ENCODE measurements around the gene SNRPA1.

The SNRPA1 gene

GRCh38 chr15:101324524-101325177 lies 29.6 kb upstream of the SNRPA1 start:
- H3K9me3 Mint-ChIP-seq = no peaks in the 10 kb centered on the region
- no peak overlapping the region for H3K27ac Mint-ChIP-seq
- no peak overlapping the region for H3K4me3 Mint-ChIP-seq
- H3K4me1 Mint-ChIP-seq = peaks cover 11% of the 10 kb centered on the region
- ATAC-seq = no peak
- peaks cover 8% of the 10 kb centered on the region for H3K27me3 Mint-ChIP-seq
- DNase-seq = no peak
- no peaks in the 10 kb centered on the region for H3K36me3 Mint-ChIP-seq (ENCODE audit: low read depth)

GRCh38 chr15:101323793-101324523 lies 28.9 kb upstream of the SNRPA1 start:
- ATAC-seq (no peak), DNase-seq (no peak)
- Mint-ChIP-seq H3K27ac (no peak overlapping the region), H3K9me3 (no peaks in the 10 kb centered on the region), H3K36me3 (ENCODE audit: low read depth) (no peaks in the 10 kb centered on the region), H3K27me3 (peaks cover 8% of the 10 kb centered on the region), H3K4me1 (peaks cover 11% of the 10 kb centered on the region), H3K4me3 (no peak overlapping the region)

GRCh38 chr15:101322854-101323477 lies 27.9 kb upstream of the SNRPA1 start:
- Mint-ChIP-seq H3K4me1 (peaks cover 11% of the 10 kb centered on the region), H3K9me3 (no peaks in the 10 kb centered on the region), H3K4me3 (no peak overlapping the region), H3K27me3 (peaks cover 4% of the 10 kb centered on the region), H3K36me3 (ENCODE audit: low read depth) (no peaks in the 10 kb centered on the region), H3K27ac (no peak overlapping the region)
- peak; percentile 12 for ATAC-seq
- peak; percentile 11 for DNase-seq

GRCh38 chr15:101322016-101322695 lies 27.1 kb upstream of the SNRPA1 start:
- H3K27ac Mint-ChIP-seq = no peak overlapping the region
- ATAC-seq (no peak), DNase-seq (no peak)
- no peaks in the 10 kb centered on the region for H3K9me3 Mint-ChIP-seq
- no peak overlapping the region for H3K4me3 Mint-ChIP-seq
- H3K27me3 Mint-ChIP-seq = peaks cover 4% of the 10 kb centered on the region
- H3K36me3 Mint-ChIP-seq (ENCODE audit: low read depth) = no peaks in the 10 kb centered on the region
- H3K4me1 Mint-ChIP-seq = peaks cover 11% of the 10 kb centered on the region

- DNase-seq (peak; percentile 59), ATAC-seq (peak; percentile 78)
- Mint-ChIP-seq H3K9me3 (no peaks in the 10 kb centered on the region), H3K4me1 (peaks cover 11% of the 10 kb centered on the region), H3K27me3 (peaks cover 4% of the 10 kb centered on the region), H3K36me3 (ENCODE audit: low read depth) (no peaks in the 10 kb centered on the region), H3K4me3 (peak overlapping the region; percentile 75), H3K27ac (peak overlapping the region; percentile 77)
Measured at GRCh38 chr15:101320501-101321052, 25.5 kb upstream of the SNRPA1 start.

- Mint-ChIP-seq H3K4me1 (peaks cover 11% of the 10 kb centered on the region), H3K27ac (no peak overlapping the region), H3K4me3 (no peak overlapping the region), H3K9me3 (no peaks in the 10 kb centered on the region), H3K36me3 (ENCODE audit: low read depth) (no peaks in the 10 kb centered on the region), H3K27me3 (peaks cover 4% of the 10 kb centered on the region)
- DNase-seq (no peak), ATAC-seq (no peak)
Measured at GRCh38 chr15:101318839-101319238, 23.8 kb upstream of the SNRPA1 start.

- no peaks in the 10 kb centered on the region for H3K36me3 Mint-ChIP-seq (ENCODE audit: low read depth)
- no peak overlapping the region for H3K27ac Mint-ChIP-seq
- H3K9me3 Mint-ChIP-seq = no peaks in the 10 kb centered on the region
- peaks cover 4% of the 10 kb centered on the region for H3K27me3 Mint-ChIP-seq
- H3K4me3 Mint-ChIP-seq = no peak overlapping the region
- DNase-seq = no peak
- peaks cover 11% of the 10 kb centered on the region for H3K4me1 Mint-ChIP-seq
- no peak for ATAC-seq
Measured at GRCh38 chr15:101318147-101318819, 23.2 kb upstream of the SNRPA1 start.

GRCh38 chr15:101317336-101317872 lies 22.4 kb upstream of the SNRPA1 start:
- ATAC-seq (no peak), DNase-seq (no peak)
- Mint-ChIP-seq H3K27me3 (peaks cover 4% of the 10 kb centered on the region), H3K27ac (no peak overlapping the region), H3K36me3 (ENCODE audit: low read depth) (no peaks in the 10 kb centered on the region), H3K4me1 (peaks cover 11% of the 10 kb centered on the region), H3K4me3 (no peak overlapping the region), H3K9me3 (no peaks in the 10 kb centered on the region)

- H3K4me1 Mint-ChIP-seq = peaks cover 11% of the 10 kb centered on the region
- ATAC-seq (no peak), DNase-seq (no peak)
- no peak overlapping the region for H3K4me3 Mint-ChIP-seq
- H3K36me3 Mint-ChIP-seq (ENCODE audit: low read depth) = no peaks in the 10 kb centered on the region
- H3K27ac Mint-ChIP-seq = no peak overlapping the region
- H3K27me3 Mint-ChIP-seq = peaks cover 6% of the 10 kb centered on the region
- no peaks in the 10 kb centered on the region for H3K9me3 Mint-ChIP-seq
Measured at GRCh38 chr15:101316529-101316928, 21.5 kb upstream of the SNRPA1 start.

- peaks cover 7% of the 10 kb centered on the region for H3K4me1 Mint-ChIP-seq
- no peaks in the 10 kb centered on the region for H3K36me3 Mint-ChIP-seq (ENCODE audit: low read depth)
- no peaks in the 10 kb centered on the region for H3K9me3 Mint-ChIP-seq
- no peak overlapping the region for H3K27ac Mint-ChIP-seq
- H3K27me3 Mint-ChIP-seq = peaks cover 3% of the 10 kb centered on the region
- no peak overlapping the region for H3K4me3 Mint-ChIP-seq
- no peak for DNase-seq
- ATAC-seq = no peak
Measured at GRCh38 chr15:101315736-101316135, 20.7 kb upstream of the SNRPA1 start.

GRCh38 chr15:101314336-101315125 lies 19.5 kb upstream of the SNRPA1 start:
- Mint-ChIP-seq H3K4me1 (no peaks in the 10 kb centered on the region), H3K27me3 (peaks cover 3% of the 10 kb centered on the region)
- ATAC-seq = no peak

GRCh38 chr15:101313041-101313761 lies 18.2 kb upstream of the SNRPA1 start:
- ATAC-seq = no peak
- no peaks in the 10 kb centered on the region for H3K36me3 Mint-ChIP-seq (ENCODE audit: low read depth)
- no peak for DNase-seq
- H3K27me3 Mint-ChIP-seq = peaks cover 3% of the 10 kb centered on the region
- no peaks in the 10 kb centered on the region for H3K9me3 Mint-ChIP-seq
- no peak overlapping the region for H3K27ac Mint-ChIP-seq
- H3K4me1 Mint-ChIP-seq = no peaks in the 10 kb centered on the region
- H3K4me3 Mint-ChIP-seq = no peak overlapping the region

More at GRCh38 chr15:101314336-101315125, 19.5 kb upstream of the SNRPA1 start:
- Mint-ChIP-seq H3K36me3 (ENCODE audit: low read depth) (no peaks in the 10 kb centered on the region), H3K27ac (no peak overlapping the region), H3K4me3 (no peak overlapping the region), H3K9me3 (no peaks in the 10 kb centered on the region)
- DNase-seq = no peak

GRCh38 chr15:101310508-101310907 lies 15.5 kb upstream of the SNRPA1 start:
- DNase-seq (no peak), ATAC-seq (no peak)
- Mint-ChIP-seq H3K36me3 (ENCODE audit: low read depth) (no peaks in the 10 kb centered on the region), H3K4me1 (no peaks in the 10 kb centered on the region), H3K4me3 (no peak overlapping the region), H3K27ac (no peak overlapping the region), H3K9me3 (no peaks in the 10 kb centered on the region), H3K27me3 (peaks cover 3% of the 10 kb centered on the region)

Measured in activated naive CD8-positive, alpha-beta T cell treated with anti-CD3 and anti-CD28 coated beads, Interleukin-2, amount 50 U/mL, for 24 hours (primary cell).